Amniotic stem cell (primary cell): ENCODE data around the gene SUPT20HL2.
"Not testable (repeated sequence)": the region's sequence is repeated elsewhere in the genome, so short reads cannot be mapped to it uniquely, and the experiment has no call there.

Source experiments
- DNase-seq: peaks from one replicate; lab custom pipeline; 2025; lab: John Stamatoyannopoulos, UW

SUPT20HL2 gene

DNA sequence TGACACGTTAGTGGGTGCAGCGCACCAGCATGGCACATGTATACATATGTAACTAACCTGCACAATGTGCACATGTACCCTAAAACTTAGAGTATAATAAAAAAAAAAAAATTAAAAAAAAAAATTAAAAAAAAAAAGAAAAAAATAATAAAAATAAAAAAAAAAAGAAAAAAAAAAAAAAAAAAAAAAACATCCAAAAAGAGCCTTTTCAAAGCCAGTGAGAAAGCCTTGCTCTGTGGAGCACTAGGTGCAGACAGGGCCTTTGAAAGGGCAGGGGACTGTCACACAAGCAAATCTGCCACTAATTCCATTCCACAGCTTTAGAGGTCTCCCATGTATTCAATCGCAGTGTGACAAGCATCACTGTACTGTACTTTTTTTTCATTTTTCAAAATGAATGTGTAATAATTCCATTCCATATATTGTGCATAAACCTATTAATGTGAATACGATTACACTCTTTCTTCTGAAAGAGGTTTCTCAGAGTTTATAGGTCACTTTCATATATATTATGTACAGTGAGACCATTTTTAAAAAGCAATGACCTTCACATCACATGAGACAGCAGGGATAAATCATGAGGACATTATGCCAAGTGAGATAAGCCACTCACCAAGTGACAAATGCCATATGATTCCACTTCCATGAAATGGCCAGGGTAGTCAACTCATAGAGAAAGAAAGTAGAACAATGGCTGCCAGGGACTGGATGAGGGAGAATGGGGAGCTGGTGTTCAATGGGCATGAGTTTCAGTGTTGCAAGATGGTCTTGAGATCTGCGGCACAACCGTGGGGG, 4.1 kb downstream of the SUPT20HL2 start:
- DNase-seq: not testable (repeated sequence)

DNA sequence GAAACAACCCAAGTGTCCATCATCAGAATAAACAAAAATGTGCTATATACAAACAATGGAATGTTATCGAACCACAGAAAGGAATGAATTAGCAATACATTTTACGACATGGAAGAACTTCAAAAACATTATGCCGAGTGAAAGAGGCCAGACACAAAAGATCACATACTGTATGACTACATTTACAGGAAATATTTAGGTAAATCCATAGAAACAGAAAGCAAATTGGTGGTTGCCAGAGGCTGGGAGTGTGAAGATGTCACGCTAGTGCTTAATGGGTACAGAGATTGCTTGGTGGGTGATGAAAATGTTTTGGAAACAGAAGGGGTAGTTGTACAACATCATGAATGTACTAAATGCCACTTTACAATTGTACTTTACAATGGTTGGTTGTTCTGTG, 5.1 kb downstream of the SUPT20HL2 start:
- DNase-seq: not testable (repeated sequence)

DNA sequence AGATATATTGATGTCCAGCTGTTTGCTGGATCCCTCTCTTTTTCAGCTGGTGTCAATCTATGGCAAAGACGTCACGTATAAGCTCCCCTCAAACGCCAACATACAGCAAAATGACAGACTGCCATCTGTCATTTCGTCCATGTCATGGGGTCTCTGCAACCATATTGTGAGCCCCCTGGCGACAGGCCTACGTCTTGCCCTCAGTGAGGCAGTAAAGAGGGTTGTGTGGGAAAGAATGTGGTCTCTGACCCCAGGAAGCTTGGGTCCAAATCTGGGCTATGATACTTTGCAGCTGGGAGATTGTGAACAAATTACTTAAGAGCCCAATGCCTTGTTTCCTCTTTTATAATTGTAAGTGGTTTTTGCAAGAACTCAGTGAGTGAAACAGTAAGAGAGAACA, 7.4 kb downstream of the SUPT20HL2 start:
- DNase-seq: no peak

DNA sequence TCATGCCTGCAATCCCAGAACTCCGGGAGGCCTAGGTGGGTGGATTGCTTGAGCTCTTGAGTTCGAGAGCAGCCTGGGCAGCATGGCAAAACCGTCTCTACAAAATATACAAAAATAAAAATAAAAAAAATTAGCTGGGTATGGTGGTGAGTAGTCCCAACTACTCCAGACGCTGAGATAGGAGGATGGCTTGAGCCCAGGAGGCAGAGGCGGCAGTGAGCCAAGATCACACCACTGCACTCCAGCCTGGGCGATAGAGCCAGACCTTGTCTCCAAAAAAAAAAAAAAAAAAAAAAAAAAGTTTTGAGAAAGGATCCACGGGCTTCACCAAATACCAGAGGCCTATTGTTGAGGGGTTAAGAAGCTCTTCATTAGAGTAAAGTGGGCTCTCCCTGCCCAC, 8.0 kb downstream of the SUPT20HL2 start:
- no peak for DNase-seq

GRCh38 chrX:24301806-24302205, 12.1 kb downstream of the SUPT20HL2 start:
- no peak for DNase-seq

DNA sequence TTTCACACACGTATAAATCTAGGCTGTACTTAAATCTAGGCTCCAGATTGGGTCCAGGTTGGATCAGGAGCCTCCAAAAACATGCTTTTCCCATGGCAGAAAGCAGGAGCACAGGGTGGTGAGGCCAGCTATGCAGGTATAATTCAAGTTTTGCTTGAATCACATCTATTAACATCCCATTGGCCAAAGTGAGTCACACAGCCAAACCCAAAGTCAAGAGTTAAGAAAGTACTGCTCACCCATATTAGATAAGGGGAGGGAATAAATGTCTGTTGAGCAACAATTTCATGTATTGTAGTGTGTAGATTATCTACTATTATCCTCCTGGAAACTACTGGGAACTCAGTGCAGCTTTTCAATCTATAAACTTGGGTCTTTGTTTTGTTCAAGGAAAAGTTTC, 12.8 kb downstream of the SUPT20HL2 start:
- DNase-seq: no peak

DNA sequence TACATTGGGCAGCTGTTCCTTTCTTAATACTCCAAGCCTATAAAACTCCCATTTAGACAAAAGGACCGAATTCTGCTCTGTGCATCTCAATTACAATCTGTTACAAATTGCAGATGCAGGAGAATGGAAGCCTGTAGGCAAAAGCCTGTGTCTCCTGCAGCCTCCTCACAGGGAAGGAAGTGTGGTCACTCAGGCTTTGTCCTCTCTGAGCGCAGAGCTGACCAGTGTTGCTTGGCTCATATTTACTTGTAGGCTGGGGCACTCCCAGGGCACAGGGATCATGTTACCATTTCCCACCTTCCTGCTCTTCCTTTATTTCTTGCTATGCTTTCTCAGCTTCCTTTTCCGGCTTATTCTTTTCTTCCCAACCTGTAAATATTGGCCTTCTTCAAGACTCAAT, 15.7 kb downstream of the SUPT20HL2 start:
- DNase-seq: no peak

GRCh38 chrX:24294619-24295018, 19.2 kb downstream of the SUPT20HL2 start:
- no peak for DNase-seq

GRCh38 chrX:24293412-24293811, 20.5 kb downstream of the SUPT20HL2 start:
- no peak for DNase-seq

- no peak for DNase-seq
Measured at GRCh38 chrX:24292353-24292752, 21.5 kb downstream of the SUPT20HL2 start.

- no peak for DNase-seq
Measured at GRCh38 chrX:24285082-24285481, 28.8 kb downstream of the SUPT20HL2 start.

- no peak for DNase-seq
Measured at GRCh38 chrX:24283127-24283794, 30.6 kb downstream of the SUPT20HL2 start.

- DNase-seq: no peak
Measured at GRCh38 chrX:24282381-24283126, 31.3 kb downstream of the SUPT20HL2 start.

GRCh38 chrX:24277405-24277804, 36.5 kb downstream of the SUPT20HL2 start:
- DNase-seq: no peak

GRCh38 chrX:24276015-24276414, 37.9 kb downstream of the SUPT20HL2 start:
- DNase-seq: no peak

DNA sequence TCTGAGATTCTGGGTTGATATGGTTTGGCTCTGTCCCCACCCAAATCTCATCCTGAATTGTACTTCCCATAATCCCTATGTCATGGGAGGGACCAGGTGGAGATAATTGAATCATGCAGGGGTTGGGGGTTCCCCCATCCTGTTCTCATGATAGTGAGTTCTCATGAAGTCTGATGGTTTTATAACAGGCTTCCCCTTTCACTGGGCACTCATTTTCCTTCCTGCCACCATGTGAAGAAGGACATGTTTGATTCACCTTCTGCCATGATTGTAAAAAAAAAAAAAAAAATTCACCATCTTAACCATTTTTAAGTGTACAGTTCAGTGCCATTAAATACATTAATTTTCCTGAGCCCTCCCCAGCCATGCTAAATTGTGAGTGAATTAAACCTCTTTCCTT, 42.6 kb downstream of the SUPT20HL2 start:
- DNase-seq: no peak

DNA sequence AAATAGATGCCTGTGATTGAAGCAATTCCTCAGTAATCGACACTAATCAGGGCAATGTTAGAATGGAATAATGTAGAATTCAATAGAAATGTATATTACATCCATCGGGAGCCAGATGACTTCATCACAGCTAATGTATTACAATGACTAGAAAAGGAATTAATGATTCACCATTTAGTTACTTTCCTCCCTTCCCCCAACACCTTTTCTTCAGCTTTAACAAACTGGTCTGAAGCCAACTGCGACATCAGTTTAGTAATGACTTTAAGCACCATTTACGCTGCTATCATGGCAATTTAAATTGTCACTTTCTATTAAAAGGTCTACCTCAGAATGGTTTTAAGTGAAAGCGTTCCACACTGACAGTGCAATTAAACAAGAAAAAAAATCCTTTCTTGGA, 45.1 kb downstream of the SUPT20HL2 start:
- no peak for DNase-seq

DNA sequence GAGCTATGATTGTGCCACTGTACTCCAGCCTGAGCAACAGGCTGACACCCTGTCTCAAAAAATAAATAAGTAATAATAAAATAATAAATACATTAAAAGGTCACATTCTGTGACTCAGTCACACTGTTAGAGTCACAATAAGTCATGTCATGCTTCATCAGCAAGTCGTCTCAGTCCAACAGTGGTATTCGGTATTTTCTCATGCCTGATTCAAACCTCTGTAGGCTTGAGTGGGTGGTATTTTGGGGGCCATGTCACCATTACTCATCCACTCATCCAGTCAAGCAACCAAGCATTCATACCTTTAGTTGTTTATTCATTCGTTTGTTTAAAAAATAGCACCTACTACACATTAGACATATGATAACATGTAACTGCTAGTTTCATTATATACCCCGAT, 46.9 kb downstream of the SUPT20HL2 start:
- no peak for DNase-seq

DNA sequence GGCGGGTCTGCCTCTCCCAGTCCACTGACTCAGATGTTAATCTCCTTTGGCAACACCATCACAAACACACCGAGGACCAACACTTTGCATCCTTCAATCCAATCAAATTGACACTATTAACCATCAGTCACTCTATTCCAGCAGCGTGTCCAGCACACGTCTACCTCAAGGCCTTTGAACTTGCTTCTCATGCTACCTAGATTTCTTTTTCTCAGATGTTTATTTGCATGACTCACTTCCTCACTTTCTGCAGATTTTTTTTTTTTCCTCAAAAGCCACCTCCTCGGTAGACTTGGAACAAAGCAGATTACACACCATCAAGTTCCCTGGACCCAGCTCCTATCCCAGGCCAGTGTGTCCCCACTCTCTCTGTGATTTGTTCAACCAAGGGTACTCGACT, 49.5 kb downstream of the SUPT20HL2 start:
- DNase-seq: no peak

GRCh38 chrX:24262309-24262708, 51.6 kb downstream of the SUPT20HL2 start:
- no peak for DNase-seq
